ENCODE data around the gene HDAC4.

HDAC4 gene

GRCh38 chr2:239056611-239057010, 344.2 kb downstream of the HDAC4 start:
- no peak for DNase-seq

DNA sequence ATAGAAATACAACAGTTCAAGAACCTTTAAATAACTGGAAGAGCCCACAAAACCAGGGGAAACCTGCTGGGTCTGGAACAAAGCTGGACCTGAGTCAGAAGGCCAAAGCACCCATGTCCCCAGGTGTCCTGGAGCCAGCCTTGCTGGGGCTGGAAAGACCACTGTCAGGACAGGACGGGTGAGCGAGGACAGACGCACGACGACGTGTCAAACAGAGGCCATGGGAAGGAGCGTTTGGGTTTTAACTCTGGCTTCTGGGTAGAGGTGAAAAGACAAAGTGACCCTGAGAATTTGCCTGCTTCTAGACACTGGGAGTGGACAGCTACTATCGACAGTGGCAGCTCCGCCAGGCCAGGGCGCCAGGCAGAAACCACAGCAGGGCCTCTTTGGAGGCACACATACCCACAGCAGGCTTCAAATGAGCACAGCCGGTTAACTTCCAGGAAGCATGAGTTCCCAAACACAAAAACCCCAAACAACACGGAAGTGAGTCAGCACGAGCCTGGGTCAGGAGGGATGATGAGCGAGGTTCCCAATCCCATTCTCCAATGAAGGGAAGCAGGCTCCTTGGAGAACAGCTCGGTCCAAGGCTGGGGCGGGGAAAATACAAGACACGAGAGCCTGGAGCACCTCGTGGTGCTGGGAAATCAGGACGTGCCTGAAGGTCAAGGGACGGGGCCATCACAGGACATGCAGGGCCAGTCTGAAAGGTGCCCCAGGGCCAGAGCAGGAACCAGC, 344.9 kb downstream of the HDAC4 start:
- DNase-seq = no peak

GRCh38 chr2:239054921-239055320, 345.9 kb downstream of the HDAC4 start:
- no peak for DNase-seq

- DNase-seq = no peak
Observed at GRCh38 chr2:239053801-239054503, 346.9 kb downstream of the HDAC4 start.

GRCh38 chr2:239052798-239053665, 347.8 kb downstream of the HDAC4 start:
- no peak for DNase-seq

DNA sequence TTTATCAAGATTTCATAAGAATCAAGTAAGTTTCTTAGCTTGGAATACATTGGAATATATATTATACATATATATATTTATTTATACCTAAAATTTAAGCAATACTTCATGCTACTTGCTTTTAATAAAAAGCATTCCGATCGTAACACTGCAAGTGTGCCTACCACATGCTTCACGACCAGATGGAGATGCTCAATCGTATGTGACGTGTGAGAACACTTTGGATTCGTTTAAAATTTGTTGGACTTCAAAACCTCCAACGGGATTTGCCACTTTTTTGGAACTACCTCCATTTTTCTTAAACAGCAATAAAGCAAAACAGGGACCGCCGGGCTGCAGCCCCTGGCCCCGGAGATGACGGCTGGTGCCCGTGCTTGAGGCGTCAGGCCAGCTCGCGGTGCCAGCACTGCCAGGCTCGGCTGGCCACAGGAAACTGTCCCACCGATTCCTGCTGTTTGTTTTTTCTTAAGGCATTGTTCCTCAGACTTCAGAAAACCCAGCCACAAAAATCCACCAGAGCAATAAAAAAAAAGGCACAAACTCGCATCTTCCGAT, 348.9 kb downstream of the HDAC4 start:
- no peak for DNase-seq

GRCh38 chr2:239050252-239050649, 350.6 kb downstream of the HDAC4 start:
- no peak for DNase-seq

GRCh38 chr2:239049421-239050251, 351.2 kb downstream of the HDAC4 start:
- DNase-seq = no peak

- no peak for DNase-seq
Observed at GRCh38 chr2:239048736-239049135, 352.1 kb downstream of the HDAC4 start.

- no peak for DNase-seq
Observed at GRCh38 chr2:239047861-239048260, 353.0 kb downstream of the HDAC4 start.

GRCh38 chr2:239047420-239047819, 353.4 kb downstream of the HDAC4 start:
- no peak for DNase-seq

DNA sequence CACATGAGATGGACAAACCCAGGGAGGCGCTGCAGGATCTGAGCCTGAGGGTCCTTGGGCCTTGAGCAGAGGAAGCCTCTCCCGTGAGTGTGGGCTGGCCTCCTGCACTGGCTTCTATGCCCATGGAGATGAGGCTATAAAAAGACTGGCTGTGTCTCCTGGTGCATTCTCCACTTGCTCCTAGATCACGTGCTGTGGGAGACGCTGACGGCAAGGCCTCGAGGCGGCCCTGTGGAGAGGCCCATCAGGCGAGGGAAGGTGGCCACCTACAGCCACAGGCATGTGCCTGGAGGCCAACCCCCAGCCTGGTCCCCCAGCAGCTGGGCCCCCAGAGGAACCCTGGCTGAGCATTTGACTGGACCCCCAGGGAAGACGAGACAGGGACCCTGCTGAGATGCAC, 354.0 kb downstream of the HDAC4 start:
- DNase-seq = no peak

- no peak for DNase-seq
Observed at GRCh38 chr2:239044336-239044735, 356.5 kb downstream of the HDAC4 start.

DNA sequence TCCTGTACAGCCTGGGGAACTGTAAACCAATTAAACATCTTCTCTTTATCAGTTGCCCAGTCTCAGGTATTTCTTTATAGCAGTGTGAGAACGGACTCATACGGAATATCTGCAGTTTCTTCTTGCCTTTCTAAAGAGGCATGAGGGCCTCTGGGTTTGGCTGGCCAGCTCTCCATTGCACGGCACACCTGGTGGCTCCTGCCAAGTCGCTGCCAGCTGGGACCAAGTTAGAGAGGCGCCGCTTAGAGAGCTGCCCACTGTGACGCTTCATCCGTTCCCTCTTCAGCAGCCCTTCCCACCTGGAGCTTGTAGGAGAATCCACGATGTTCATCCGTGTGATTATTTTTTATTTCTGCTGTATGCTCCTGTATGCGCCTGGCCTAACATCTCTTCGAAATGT, 357.5 kb downstream of the HDAC4 start:
- no peak for DNase-seq

DNA sequence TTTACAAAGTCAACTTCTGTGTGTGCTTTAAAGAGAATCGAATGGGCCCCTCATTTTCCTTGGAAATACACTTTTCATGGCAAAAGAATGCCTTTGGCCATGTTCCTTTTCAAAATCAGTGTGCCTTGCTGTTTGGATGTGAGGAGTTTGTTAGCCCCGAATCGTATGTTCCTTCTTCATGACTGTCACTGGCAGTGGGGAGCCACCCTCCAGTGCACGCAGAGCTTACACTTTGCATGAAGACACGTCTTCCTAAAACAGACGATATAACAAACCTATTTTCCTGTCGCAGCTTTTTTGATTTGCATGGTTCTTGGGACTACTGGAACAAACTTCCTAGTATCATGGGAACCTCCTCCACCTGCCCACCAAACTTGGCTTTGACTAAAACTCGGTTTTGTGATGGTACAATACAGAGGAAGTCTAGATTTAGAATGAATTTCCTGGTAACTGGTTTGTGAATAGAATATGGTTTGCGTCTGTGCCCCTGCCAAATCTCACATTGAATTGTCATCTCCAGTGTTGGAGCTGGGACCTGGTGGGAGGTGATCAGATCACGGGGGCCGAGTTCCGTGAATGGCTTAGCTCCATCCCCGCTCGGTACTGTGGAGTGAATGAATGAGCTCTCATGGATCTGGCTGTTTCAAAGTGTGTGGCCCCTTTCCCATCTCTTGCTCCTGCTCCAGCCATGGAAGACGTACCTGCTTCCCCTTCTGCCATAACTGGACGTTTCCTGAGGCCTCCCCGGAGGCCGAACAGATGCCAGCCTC, 358.1 kb downstream of the HDAC4 start:
- DNase-seq = no peak

- DNase-seq = no peak
Observed at GRCh38 chr2:239042046-239042445, 358.8 kb downstream of the HDAC4 start.

- no peak for DNase-seq
Observed at GRCh38 chr2:239041062-239041461, 359.8 kb downstream of the HDAC4 start.

GRCh38 chr2:239040152-239040761, 360.6 kb downstream of the HDAC4 start:
- DNase-seq = no peak

- DNase-seq = no peak
Observed at GRCh38 chr2:239039479-239039861, 361.4 kb downstream of the HDAC4 start.

- DNase-seq = no peak
Observed at GRCh38 chr2:239038773-239039478, 361.9 kb downstream of the HDAC4 start.
